Pancreas (tissue), 10 donors: ENCODE data around the gene ARHGAP19. TPM values are rescaled to one million over a fixed set of nuclear protein-coding genes. Genes with fewer than 3 reads are reported as not detected.

Experiments used
- ATAC-seq, 4 donors: fragments of 200-7000 bp; cut with Tn5 transposase; one replicate each; pipeline versions ENCODE4 v1.8.0 to v1.9.1; 2020; ENCODE audit warnings: mild to moderate bottlenecking in 4 of 4, moderate library complexity in 4 of 4
- DNase-seq, 6 donors: peaks; one replicate each; pipeline ENCODE4 v3.0.0-alpha.2; 2020
- FAIRE-seq: peaks from 2 replicates; lab custom pipeline; 2012; peaks lifted over from hg19 to GRCh38; lab: Jason Lieb, UNC
- H3K27ac ChIP-seq, 4 donors: fragments of 200-600 bp; sonication (generic); 1 replicate in 3 of 4; 2 replicates in 1 of 4; pipeline versions ENCODE4 v1.5.0 to v1.8.0; 2020
- H3K27me3 ChIP-seq, 4 donors: fragments of 200-600 bp; one replicate each; pipeline ENCODE4 v1.8.0; 2021
- H3K36me3 ChIP-seq, 3 donors: fragments of 200-600 bp; sonication (generic) in 1 of 3; one replicate each; pipeline versions ENCODE4 v1.5.0 to v1.8.0; 2020 to 2021
- H3K4me1 ChIP-seq, 3 donors: fragments of 200-600 bp; one replicate each; pipeline ENCODE4 v1.8.0; 2021
- H3K4me3 ChIP-seq, 4 donors: fragments of 200-600 bp; sonication (generic) in 2 of 4; one replicate each; pipeline versions ENCODE4 v1.5.0 to v1.8.0; 2020 to 2021
- H3K9me3 ChIP-seq, 4 donors: fragments of 200-600 bp; one replicate each; pipeline ENCODE4 v1.8.0; 2021
- CTCF ChIP-seq, 4 donors: fragments of 200-600 bp; sonication (generic) in 3 of 4; IDR thresholded peaks; one replicate each; pipeline versions ENCODE4 v1.5.0 to v1.8.0; 2021; ENCODE audit warnings: antibody characterized with exemption in 4 of 4
- WGBS, 2 donors: extraction: QIAGEN DNeasy Blood & Tissue Kit; methylation state at CpG; one replicate each; pipeline ENCODE4 v1.1.7; 2013; 5-methylcytosine and 5-hydroxymethylcytosine counted together
- intact Hi-C, 3 donors: fragments of 100-400 bp; cut with DNase I; formaldehyde crosslinking; loops; one replicate each; pipeline versions ENCODE4 v1.11.1 to v1.14.2; 2022
- polyA plus RNA-seq, 2 donors: library from polyadenylated mRNA; stranded (reverse); fragments of 200-250 nt; gene quantifications; one replicate each; pipeline ENCODE4 v1.2.3, GENCODE V29; 2013
- total RNA-seq, 6 donors: library from RNA; stranded (reverse); fragmentation: NEBNext Ultra II Directional in 4 of 6; extraction: Animal tissue kit (Norgen Biotek cat#: 25700) in 4 of 6; gene quantifications; one replicate each; pipeline versions ENCODE4 v1.2.1 to v1.2.4, GENCODE V29; 2021 to 2023
- donor health status: healthy with polysubstance abuse.
- donor health status: DM: no; HTN: no; CAD: no; lungs with moderate emphysema.
- donor health status: DM: no; HTN: no; CAD: no.
- donor health status: control.
- donor health status: control.
- donor health status: Bipolar disorder and iron deficiency.
- donor health status: DM: yes; HTN: yes; CAD: no.
- donor health status: DM: no; HTN: no; CAD: no.
- donor health status: DM: no; HTN: no; CAD: no.
- donor health status: DM: yes; HTN: yes; CAD: no.

The ARHGAP19 gene
- total and polyA plus RNA-seq, 8 donors: 1.1 to 4.8 (median 2.4) TPM

GRCh38 chr10:97176226-97176625, 116.2 kb downstream of the ARHGAP19 start:
- no peak for ATAC-seq
- intact Hi-C loops: no loop called here
- no peak for TF ChIP-seq CTCF (IDR thresholded peaks at IDR 0.05)
- Histone ChIP-seq H3K9me3 (no peaks in the 10 kb centered on the region), H3K27me3 (no peaks in the 10 kb centered on the region), H3K4me3 (no peak overlapping the region), H3K4me1 (no peaks in the 10 kb centered on the region), H3K36me3 (no peaks in the 10 kb centered on the region), H3K27ac (no peak overlapping the region)
- WGBS, 2 donors: 63 to 73% methylated on average over 5 of the region's 5 CpGs
- FAIRE-seq: no peak
- no peak for DNase-seq

GRCh38 chr10:97175586-97175985, 116.9 kb downstream of the ARHGAP19 start:
- Histone ChIP-seq H3K27ac (no peak overlapping the region), H3K4me1 (no peaks in the 10 kb centered on the region), H3K36me3 (no peaks in the 10 kb centered on the region), H3K9me3 (no peaks in the 10 kb centered on the region), H3K4me3 (no peak overlapping the region), H3K27me3 (no peaks in the 10 kb centered on the region)
- WGBS, 2 donors: 86 to 90% methylated on average over 4 of the region's 4 CpGs
- DNase-seq (no peak), ATAC-seq (no peak), FAIRE-seq (no peak)
- intact Hi-C loops: no loop called here
- no peak for TF ChIP-seq CTCF (IDR thresholded peaks at IDR 0.05)

GRCh38 chr10:97174941-97175340, 117.5 kb downstream of the ARHGAP19 start:
- Histone ChIP-seq H3K27me3 (no peaks in the 10 kb centered on the region), H3K4me1 (no peaks in the 10 kb centered on the region), H3K4me3 (no peak overlapping the region), H3K9me3 (no peaks in the 10 kb centered on the region), H3K27ac (no peak overlapping the region), H3K36me3 (no peaks in the 10 kb centered on the region)
- intact Hi-C loops: no loop called here
- no peak for TF ChIP-seq CTCF (IDR thresholded peaks at IDR 0.05)
- ATAC-seq (no peak), DNase-seq (no peak), FAIRE-seq (no peak)

GRCh38 chr10:97174276-97174775, 118.1 kb downstream of the ARHGAP19 start:
- Histone ChIP-seq H3K4me1 (no peaks in the 10 kb centered on the region), H3K27me3 (no peaks in the 10 kb centered on the region), H3K9me3 (no peaks in the 10 kb centered on the region), H3K4me3 (no peak overlapping the region), H3K27ac (no peak overlapping the region), H3K36me3 (no peaks in the 10 kb centered on the region)
- intact Hi-C loops: no loop called here
- ATAC-seq (no peak), FAIRE-seq (no peak), DNase-seq (peak in 1 of 6 donors; percentile 35)
- no peak for TF ChIP-seq CTCF (IDR thresholded peaks at IDR 0.05)
- 89 to 92% methylated on average over 5 of the region's 5 CpGs for WGBS, 2 donors

- no peak for TF ChIP-seq CTCF (IDR thresholded peaks at IDR 0.05)
- intact Hi-C loops: no loop called here
- H3K27ac ChIP-seq: no peak overlapping the region
- no peak overlapping the region for H3K4me3 ChIP-seq
- H3K36me3 ChIP-seq: no peaks in the 10 kb centered on the region
- no peaks in the 10 kb centered on the region for H3K4me1 ChIP-seq
- 70 to 74% methylated on average over 6 of the region's 6 CpGs for WGBS, 2 donors
- FAIRE-seq (no peak), ATAC-seq (no peak), DNase-seq (peak in 1 of 6 donors; percentile 16)
- no peaks in the 10 kb centered on the region for H3K27me3 ChIP-seq
- no peaks in the 10 kb centered on the region for H3K9me3 ChIP-seq
Observed at GRCh38 chr10:97173036-97173435, 119.4 kb downstream of the ARHGAP19 start.

Other genes with a start within 250 kb of the ARHGAP19 start
- 1 to 10 TPM in 3 of 6 donors, under 1 TPM in 3; 0.23 to 1.3 (median 0.84) TPM for gene SLIT1, start 106.7 kb downstream of the ARHGAP19 start, total RNA-seq
- gene SLIT1, start 106.7 kb downstream of the ARHGAP19 start, polyA plus RNA-seq: 1 to 10 TPM in 1 of 2 donors, under 1 TPM in 1; 0.57 to 2.8 TPM
- gene FRAT1, start 26.6 kb upstream of the ARHGAP19 start, total RNA-seq: 1 to 10 TPM; 2.6 to 5.2 (median 3.4) TPM
- 1 to 10 TPM; 1.6 to 1.7 TPM for gene FRAT1, start 26.6 kb upstream of the ARHGAP19 start, polyA plus RNA-seq
- 10 to 100 TPM in 2 of 6 donors, 1 to 10 TPM in 4; 8.7 to 15.0 (median 9.9) TPM for gene FRAT2, start 42.1 kb upstream of the ARHGAP19 start, total RNA-seq
- 1 to 10 TPM; 4.3 to 5.5 TPM for gene FRAT2, start 42.1 kb upstream of the ARHGAP19 start, polyA plus RNA-seq
- gene RRP12, start 108.7 kb upstream of the ARHGAP19 start, total RNA-seq: 10 to 100 TPM; 22.3 to 40.1 (median 27.1) TPM
- 10 to 100 TPM; 36.4 to 44.9 TPM for gene RRP12, start 108.7 kb upstream of the ARHGAP19 start, polyA plus RNA-seq
- gene PGAM1, start 133.6 kb upstream of the ARHGAP19 start, total RNA-seq: 10 to 100 TPM; 31.4 to 72.8 (median 46.6) TPM
- gene PGAM1, start 133.6 kb upstream of the ARHGAP19 start, polyA plus RNA-seq: 10 to 100 TPM; 22.2 to 59.5 TPM
- 10 to 100 TPM; 13.0 to 19.4 (median 17.9) TPM for gene EXOSC1, start 153.4 kb upstream of the ARHGAP19 start, total RNA-seq
- gene EXOSC1, start 153.4 kb upstream of the ARHGAP19 start, polyA plus RNA-seq: 10 to 100 TPM; 24.1 to 27.6 TPM
- gene ZDHHC16, start 153.5 kb upstream of the ARHGAP19 start, total RNA-seq: 10 to 100 TPM; 11.4 to 22.7 (median 15.1) TPM
- 10 to 100 TPM; 17.6 to 18.8 TPM for gene ZDHHC16, start 153.5 kb upstream of the ARHGAP19 start, polyA plus RNA-seq
- gene MMS19, start 205.8 kb upstream of the ARHGAP19 start, total RNA-seq: 10 to 100 TPM; 18.0 to 33.3 (median 22.3) TPM
- gene MMS19, start 205.8 kb upstream of the ARHGAP19 start, polyA plus RNA-seq: 10 to 100 TPM; 40.2 to 65.7 TPM
- gene UBTD1, start 206.3 kb upstream of the ARHGAP19 start, total RNA-seq: 1 to 10 TPM; 3.9 to 6.8 (median 4.5) TPM
- 1 to 10 TPM; 6.8 to 9.0 TPM for gene UBTD1, start 206.3 kb upstream of the ARHGAP19 start, polyA plus RNA-seq